GM23338 (cell line): ENCODE data around the gene POLR3K. TPM values are rescaled to one million over a fixed set of nuclear protein-coding genes. Genes with fewer than 3 reads are reported as not detected.
"Not testable (repeated sequence)": the region's sequence is repeated elsewhere in the genome, so short reads cannot be mapped to it uniquely, and the experiment has no call there.

ENCODE experiments used
- ATAC-seq: fragments of 200-7000 bp; cut with Tn5 transposase; 3 replicates; pipeline ENCODE4 v1.9.1; 2020
- DNase-seq: peaks from one replicate; pipeline ENCODE4 v3.0.0-alpha.2; 2015; ENCODE audit warnings: low spot score
- H2AFZ ChIP-seq: fragments of 200-600 bp; sonication (generic); 2 replicates; pipeline ENCODE4 v1.8.0; 2016; ENCODE audit warnings: antibody characterized with exemption, mild to moderate bottlenecking, moderate library complexity
- H3F3A ChIP-seq: fragments of 200-600 bp; sonication (generic); replicated peaks from 2 replicates; pipeline ENCODE4 v1.8.0; 2017; ENCODE audit warnings: antibody characterized with exemption, mixed run types, low read depth
- H3K27ac ChIP-seq: fragments of 200-600 bp; sonication (generic); 2 replicates; pipeline ENCODE4 v1.6.1; 2016; ENCODE audit warnings: low read depth
- H3K27me3 ChIP-seq: fragments of 200-600 bp; sonication (generic); 2 replicates; pipeline ENCODE4 v1.8.0; 2016; ENCODE audit warnings: mild to moderate bottlenecking, mixed run types, moderate library complexity; ENCODE audit not compliant: insufficient read depth
- H3K36me3 ChIP-seq: fragments of 200-600 bp; sonication (generic); 2 replicates; pipeline ENCODE4 v1.8.0; 2016; ENCODE audit warnings: mild to moderate bottlenecking; ENCODE audit not compliant: insufficient read depth
- H3K4me1 ChIP-seq: fragments of 200-600 bp; sonication (generic); 2 replicates; pipeline ENCODE4 v1.8.0; 2016; ENCODE audit warnings: mild to moderate bottlenecking, moderate library complexity; ENCODE audit not compliant: insufficient read depth
- H3K4me2 ChIP-seq: fragments of 200-600 bp; sonication (generic); 2 replicates; pipeline ENCODE4 v1.7.1; 2017; ENCODE audit warnings: mixed run types
- H3K4me3 ChIP-seq: fragments of 200-600 bp; sonication (generic); 2 replicates; pipeline ENCODE4 v1.6.1; 2016; ENCODE audit warnings: mixed run types
- H3K79me2 ChIP-seq: fragments of 200-600 bp; sonication (generic); replicated peaks from 2 replicates; pipeline ENCODE4 v1.8.0; 2017; ENCODE audit warnings: mild to moderate bottlenecking; ENCODE audit not compliant: insufficient read depth
- H3K9me2 ChIP-seq: fragments of 200-600 bp; sonication (generic); 2 replicates; pipeline ENCODE4 v1.8.0; 2017; ENCODE audit not compliant: insufficient read depth
- H4K20me1 ChIP-seq: fragments of 200-600 bp; sonication (generic); replicated peaks from 2 replicates; pipeline ENCODE4 v1.8.0; 2017; ENCODE audit warnings: mild to moderate bottlenecking; ENCODE audit not compliant: insufficient read depth
- H3K27ac Mint-ChIP-seq: 2 replicates; pipeline ENCODE4 v1.8.0; 2020; ENCODE audit warnings: inconsistent platforms, mild to moderate bottlenecking, moderate library complexity, mixed read lengths
- H3K27me3 Mint-ChIP-seq: 3 replicates; pipeline ENCODE4 v1.8.0; 2022; ENCODE audit warnings: low read depth, mild to moderate bottlenecking, moderate library complexity, mixed read lengths, inconsistent platforms; ENCODE audit not compliant: insufficient read depth, poor library complexity
- H3K36me3 Mint-ChIP-seq: 3 replicates; pipeline ENCODE4 v1.8.0; 2021; ENCODE audit warnings: low read depth, mild to moderate bottlenecking, inconsistent platforms, moderate library complexity, mixed read lengths
- H3K4me1 Mint-ChIP-seq: 3 replicates; pipeline ENCODE4 v1.8.0; 2020; ENCODE audit warnings: mild to moderate bottlenecking, inconsistent platforms, mixed read lengths
- H3K4me3 Mint-ChIP-seq: 3 replicates; pipeline ENCODE4 v1.8.0; 2021; ENCODE audit warnings: moderate library complexity, mild to moderate bottlenecking, inconsistent platforms, mixed read lengths
- H3K9me3 Mint-ChIP-seq: 3 replicates; pipeline ENCODE4 v1.8.0; 2020; ENCODE audit warnings: moderate library complexity, mild to moderate bottlenecking, inconsistent platforms, mixed read lengths
- CREB1 ChIP-seq: fragments of 250-450 bp; sonication (Bioruptor Pico); IDR thresholded peaks from 2 replicates; pipeline ENCODE4 v1.5.0; 2020; ENCODE audit warnings: low read depth, mild to moderate bottlenecking, moderate library complexity
- EZH2 ChIP-seq: fragments of 200-600 bp; sonication (generic); IDR thresholded peaks from one replicate; pipeline ENCODE4 v1.8.0; 2017; ENCODE audit warnings: antibody characterized with exemption, mild to moderate bottlenecking, low read depth; ENCODE audit not compliant: unreplicated experiment
- EZH2phosphoT487 ChIP-seq: fragments of 200-600 bp; sonication (generic); IDR thresholded peaks from one replicate; pipeline ENCODE4 v1.8.1; 2018; ENCODE audit warnings: antibody characterized with exemption; ENCODE audit not compliant: unreplicated experiment
- JUNB ChIP-seq: IDR thresholded peaks from one replicate; pipeline ENCODE4 v1.6.1; 2016; ENCODE audit warnings: antibody characterized with exemption; ENCODE audit not compliant: unreplicated experiment
- NANOG ChIP-seq: IDR thresholded peaks from 2 replicates; pipeline ENCODE4 v1.6.1; 2016; ENCODE audit warnings: antibody characterized with exemption, borderline replicate concordance
- POLR2AphosphoS5 ChIP-seq: IDR thresholded peaks from 2 replicates; pipeline ENCODE4 v1.6.1; 2016; ENCODE audit warnings: antibody characterized with exemption, low read depth
- REST ChIP-seq: IDR thresholded peaks from one replicate; pipeline ENCODE4 v1.6.1; 2018; ENCODE audit warnings: antibody characterized with exemption; ENCODE audit not compliant: unreplicated experiment
- STAT1 ChIP-seq: IDR thresholded peaks from one replicate; pipeline ENCODE4 v1.6.1; 2016; ENCODE audit warnings: antibody characterized with exemption; ENCODE audit not compliant: unreplicated experiment
- ZNF114 ChIP-seq: fragments of 250-450 bp; sonication (Bioruptor Pico); IDR thresholded peaks from 2 replicates; pipeline ENCODE4 v1.5.0; 2020; ENCODE audit warnings: mild to moderate bottlenecking, moderate library complexity
- ZNF331 ChIP-seq: fragments of 250-450 bp; sonication (Bioruptor Pico); IDR thresholded peaks from 2 replicates; pipeline ENCODE4 v1.5.0; 2020; ENCODE audit warnings: low read depth, mild to moderate bottlenecking, moderate library complexity
- ZNF462 ChIP-seq: fragments of 250-450 bp; sonication (Bioruptor Pico); IDR thresholded peaks from 2 replicates; pipeline ENCODE4 v1.5.0; 2020; ENCODE audit warnings: mild to moderate bottlenecking, moderate library complexity
- polyA plus RNA-seq: library from polyadenylated mRNA; unstranded; fragments of >200 nt; fragmentation: Nextera tagmentation; extraction: Ambion mirVana; gene quantifications from 2 replicates; pipeline ENCODE4 v1.2.1, GENCODE V29; 2016
- total RNA-seq: library from RNA; depleted of rRNA; stranded (reverse); fragments of >200 nt; shearing (Covaris generic); gene quantifications from 2 replicates; pipeline ENCODE4 v1.2.3, GENCODE V29; 2014
- TF ChIP-seq, protein P1 (sequence below): IDR thresholded peaks from 2 replicates; pipeline ENCODE4 v1.6.1; 2016; ENCODE audit warnings: antibody characterized with exemption

Gene POLR3K
- total and polyA plus RNA-seq, 2 experiments from 2014 or later = 17.8 to 58.5 TPM

DNA sequence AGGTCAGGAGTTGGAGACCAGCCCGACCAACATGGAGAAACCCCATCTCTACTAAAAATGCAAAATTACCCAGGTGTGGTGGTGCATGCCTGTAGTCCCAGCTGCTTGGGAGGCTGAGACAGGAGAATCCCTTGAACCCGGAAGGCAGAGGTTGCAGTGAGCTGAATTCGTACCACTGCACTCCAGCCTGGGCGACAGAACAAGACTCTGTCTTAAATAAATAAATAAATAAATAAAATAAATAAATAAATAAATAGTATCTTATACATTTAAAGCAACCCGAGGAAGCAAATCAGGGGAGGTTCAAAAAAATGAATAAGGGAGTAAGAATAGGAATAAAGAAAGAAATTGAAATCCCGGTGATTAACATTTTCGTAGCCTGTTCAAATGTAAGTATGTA is 6.9 kb downstream of the POLR3K start:
- Histone ChIP-seq H3K36me3 (peaks cover 60% of the 10 kb centered on the region), H4K20me1 (peaks cover 24% of the 10 kb centered on the region), H3F3A (0 out of 2 replicates have a peak, but pooled peaks cover 11% of the 10 kb centered on the region), H3K79me2 (peaks cover 36% of the 10 kb centered on the region)
- not testable (repeated sequence) for DNase-seq, H3K4me3 Mint-ChIP-seq, H3K9me3 Mint-ChIP-seq, H3K4me3 ChIP-seq, H3K27ac ChIP-seq, ATAC-seq, H3K27me3 Mint-ChIP-seq, H3K27me3 ChIP-seq, H3K9me2 ChIP-seq, H3K27ac Mint-ChIP-seq, H3K4me1 ChIP-seq, H3K4me1 Mint-ChIP-seq, H3K4me2 ChIP-seq, H2AFZ ChIP-seq
- H3K36me3 Mint-ChIP-seq = peaks cover 94% of the 10 kb centered on the region

DNA sequence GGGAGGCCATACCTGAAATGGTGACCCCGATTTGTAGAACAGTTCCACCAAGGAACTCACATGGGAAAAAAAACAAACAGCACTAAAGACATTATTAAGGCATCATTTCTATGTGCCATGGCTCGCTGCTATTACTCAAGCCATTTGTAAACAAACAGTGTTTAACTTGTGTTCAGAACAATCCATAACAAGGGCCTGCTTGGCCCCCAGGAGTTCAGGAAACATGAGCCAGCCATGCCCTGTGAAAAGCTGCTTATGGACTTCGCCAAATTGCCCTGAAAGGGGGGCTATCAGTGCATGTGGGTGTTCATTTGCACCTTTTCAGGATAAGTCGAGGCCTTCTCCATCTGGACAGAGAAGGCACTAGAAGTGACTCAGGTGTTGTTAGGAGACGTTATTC is 8.0 kb downstream of the POLR3K start:
- Histone ChIP-seq H3K27me3 (no peaks in the 10 kb centered on the region), H3K4me2 (no peak overlapping the region), H3K4me3 (no peak overlapping the region), H4K20me1 (peaks cover 15% of the 10 kb centered on the region), H3K27ac (no peak overlapping the region), H3K4me1 (no peaks in the 10 kb centered on the region), H2AFZ (no peak overlapping the region), H3F3A (0 out of 2 replicates have a peak, but pooled peaks cover 11% of the 10 kb centered on the region), H3K9me2 (no peaks in the 10 kb centered on the region), H3K36me3 (peaks cover 49% of the 10 kb centered on the region), H3K79me2 (peaks cover 26% of the 10 kb centered on the region)
- H3K4me1 Mint-ChIP-seq = no peaks in the 10 kb centered on the region
- ATAC-seq (no peak), DNase-seq (no peak)
- H3K36me3 Mint-ChIP-seq = peaks cover 90% of the 10 kb centered on the region
- no peak overlapping the region for H3K4me3 Mint-ChIP-seq
- H3K9me3 Mint-ChIP-seq = no peaks in the 10 kb centered on the region
- H3K27me3 Mint-ChIP-seq = no peaks in the 10 kb centered on the region
- H3K27ac Mint-ChIP-seq = no peak overlapping the region
- TF ChIP-seq STAT1 (no peak), ZNF331 (CRISPR knock-in tag) (no peak), ZNF114 (CRISPR knock-in tag) (no peak), NANOG (no peak), POLR2AphosphoS5 (no peak), CREB1 (CRISPR knock-in tag) (no peak), JUNB (no peak), EZH2 (no peak), EZH2phosphoT487 (no peak), REST (no peak), ZNF462 (CRISPR knock-in tag) (no peak)
- TF ChIP-seq, protein P1, sequence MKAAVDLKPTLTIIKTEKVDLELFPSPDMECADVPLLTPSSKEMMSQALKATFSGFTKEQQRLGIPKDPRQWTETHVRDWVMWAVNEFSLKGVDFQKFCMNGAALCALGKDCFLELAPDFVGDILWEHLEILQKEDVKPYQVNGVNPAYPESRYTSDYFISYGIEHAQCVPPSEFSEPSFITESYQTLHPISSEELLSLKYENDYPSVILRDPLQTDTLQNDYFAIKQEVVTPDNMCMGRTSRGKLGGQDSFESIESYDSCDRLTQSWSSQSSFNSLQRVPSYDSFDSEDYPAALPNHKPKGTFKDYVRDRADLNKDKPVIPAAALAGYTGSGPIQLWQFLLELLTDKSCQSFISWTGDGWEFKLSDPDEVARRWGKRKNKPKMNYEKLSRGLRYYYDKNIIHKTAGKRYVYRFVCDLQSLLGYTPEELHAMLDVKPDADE = no peak
